RWPE1 (cell line): ENCODE measurements around the gene DTNB.
A peak's percentile ranks its signal among the peaks of the same experiment; 100 is the strongest.
"Not testable (repeated sequence)": the region's sequence is repeated elsewhere in the genome, so short reads cannot be mapped to it uniquely, and the experiment has no call there.

Experiments
- CTCF ChIA-PET: fragments of 350-600 bp; sonication (Branson Sonifier 250); formaldehyde crosslinking; extraction: SDS; loops from one replicate; lab custom pipeline; 2021; lab: Yijun Ruan, JAX
- POLR2A ChIA-PET: fragments of 400-600 bp; formaldehyde crosslinking; extraction: SDS; loops from one replicate; lab custom pipeline; 2020; ENCODE audit warnings: antibody characterized with exemption; ENCODE audit not compliant: low non-redundant PET; lab: Yijun Ruan, JAX
- DNase-seq: peaks from one replicate; pipeline ENCODE4 v3.0.0; 2012; ENCODE audit warnings: low spot score
- H3K27ac ChIP-seq: fragments of 450-650 bp; 2 replicates; pipeline ENCODE4 v1.5.1; 2017
- TF ChIP-seq, protein P1 (sequence below): fragments of 450-650 bp; conservative IDR thresholded peaks from 2 replicates; pipeline ENCODE4 v1.5.1; 2017; ENCODE audit warnings: low read depth, mild to moderate bottlenecking

DTNB gene

DNA sequence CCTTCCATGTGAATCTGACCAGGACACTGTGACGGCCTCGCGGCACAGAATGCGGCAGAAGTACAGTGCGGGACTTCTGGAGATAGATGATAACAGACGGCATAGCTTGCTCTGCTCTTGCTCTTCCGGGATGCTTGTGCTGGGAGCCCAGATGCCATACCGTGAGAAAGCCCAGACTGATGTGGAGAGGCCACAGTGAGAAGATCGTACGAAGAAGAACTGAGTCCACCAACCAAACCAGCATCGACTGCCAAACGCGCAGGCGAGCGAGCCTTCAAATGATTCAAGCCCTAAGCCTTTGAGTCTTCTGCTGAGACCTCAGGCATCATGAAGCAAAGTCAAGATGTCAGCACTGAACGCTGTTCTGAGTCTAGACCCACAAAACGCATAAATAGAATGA is 33.7 kb downstream of the DTNB start:
- DNase-seq, result no peak
- POLR2A ChIA-PET, result no interaction called here
- H3K27ac ChIP-seq, result no peak overlapping the region
- CTCF ChIA-PET, result interaction anchor here (0.6 kb wide), 1 partner anchor 75 kb away, joined by 4 read pairs; no protein-coding TSS in a partner anchor
- TF ChIP-seq, protein P1, sequence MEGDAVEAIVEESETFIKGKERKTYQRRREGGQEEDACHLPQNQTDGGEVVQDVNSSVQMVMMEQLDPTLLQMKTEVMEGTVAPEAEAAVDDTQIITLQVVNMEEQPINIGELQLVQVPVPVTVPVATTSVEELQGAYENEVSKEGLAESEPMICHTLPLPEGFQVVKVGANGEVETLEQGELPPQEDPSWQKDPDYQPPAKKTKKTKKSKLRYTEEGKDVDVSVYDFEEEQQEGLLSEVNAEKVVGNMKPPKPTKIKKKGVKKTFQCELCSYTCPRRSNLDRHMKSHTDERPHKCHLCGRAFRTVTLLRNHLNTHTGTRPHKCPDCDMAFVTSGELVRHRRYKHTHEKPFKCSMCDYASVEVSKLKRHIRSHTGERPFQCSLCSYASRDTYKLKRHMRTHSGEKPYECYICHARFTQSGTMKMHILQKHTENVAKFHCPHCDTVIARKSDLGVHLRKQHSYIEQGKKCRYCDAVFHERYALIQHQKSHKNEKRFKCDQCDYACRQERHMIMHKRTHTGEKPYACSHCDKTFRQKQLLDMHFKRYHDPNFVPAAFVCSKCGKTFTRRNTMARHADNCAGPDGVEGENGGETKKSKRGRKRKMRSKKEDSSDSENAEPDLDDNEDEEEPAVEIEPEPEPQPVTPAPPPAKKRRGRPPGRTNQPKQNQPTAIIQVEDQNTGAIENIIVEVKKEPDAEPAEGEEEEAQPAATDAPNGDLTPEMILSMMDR, result no peak

DNA sequence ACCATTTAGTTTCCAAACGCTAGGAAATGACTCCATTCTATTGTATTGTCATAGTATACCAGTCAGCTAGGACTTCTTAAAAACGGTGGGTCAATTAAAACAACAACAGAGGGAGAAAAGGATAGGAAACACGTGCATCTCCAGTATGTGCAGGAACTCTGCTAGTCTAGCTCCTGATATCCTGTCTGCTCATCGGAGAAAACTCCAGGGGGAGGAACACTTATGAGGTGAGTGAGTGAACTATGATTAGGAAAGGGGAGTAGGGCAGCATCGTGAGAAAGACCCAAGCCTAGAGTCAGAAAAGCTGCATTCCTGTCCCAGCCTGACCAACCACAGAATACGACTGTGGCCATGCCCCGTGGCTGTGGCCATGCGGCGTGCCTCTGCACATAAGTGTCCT is 34.2 kb downstream of the DTNB start:
- no peak for DNase-seq
- no peak overlapping the region for H3K27ac ChIP-seq
- ChIA-PET POLR2A (no interaction called here), CTCF (interaction anchor here (0.6 kb wide), 2 partner anchors 75 to 204 kb away, joined by 4 to 8 read pairs; no protein-coding TSS in a partner anchor)
- TF ChIP-seq, protein P1, result no peak

DNA sequence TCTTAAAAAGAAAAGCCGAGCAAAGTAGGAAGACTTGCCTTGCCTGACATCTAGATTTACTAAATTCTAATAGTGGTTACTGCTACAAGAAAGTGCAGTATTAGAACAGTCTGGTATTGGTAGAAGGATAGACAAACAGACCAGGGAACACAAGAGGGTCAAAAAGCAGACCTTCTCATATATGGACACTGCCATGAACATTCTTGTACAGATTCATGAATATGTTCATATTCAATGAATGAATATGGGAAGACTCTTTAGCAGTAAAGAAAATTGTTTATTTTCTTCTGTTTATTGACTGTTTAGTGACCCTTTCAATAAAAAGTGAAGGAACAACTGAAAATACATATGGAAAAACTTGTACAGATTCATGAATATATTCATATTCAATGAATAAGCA is 37.6 kb downstream of the DTNB start:
- H3K27ac ChIP-seq, result no peak overlapping the region
- TF ChIP-seq, protein P1, result no peak
- no peak for DNase-seq
- ChIA-PET CTCF (no interaction called here), POLR2A (no interaction called here)

DNA sequence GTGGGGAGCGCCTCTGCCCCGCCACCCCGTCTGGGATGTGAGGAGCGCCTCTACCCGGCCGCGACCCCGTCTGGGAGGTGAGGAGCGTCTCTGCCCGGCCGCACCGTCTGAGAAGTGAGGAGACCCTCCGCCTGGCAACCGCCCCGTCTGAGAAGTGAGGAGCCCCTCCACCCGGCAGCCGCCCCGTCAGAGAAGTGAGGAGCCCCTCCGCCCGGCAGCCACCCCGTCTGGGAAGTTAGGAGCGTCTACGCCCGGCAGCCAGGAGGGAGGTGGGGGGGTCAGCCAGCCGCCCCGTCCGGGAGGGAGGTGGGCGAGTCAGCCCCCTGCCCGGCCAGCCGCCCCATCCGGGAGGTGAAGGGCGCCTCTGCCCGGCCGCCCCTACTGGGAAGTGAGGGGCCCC is 39.6 kb downstream of the DTNB start:
- DNase-seq, CTCF ChIA-PET, POLR2A ChIA-PET, H3K27ac ChIP-seq: not testable (repeated sequence)

DNA sequence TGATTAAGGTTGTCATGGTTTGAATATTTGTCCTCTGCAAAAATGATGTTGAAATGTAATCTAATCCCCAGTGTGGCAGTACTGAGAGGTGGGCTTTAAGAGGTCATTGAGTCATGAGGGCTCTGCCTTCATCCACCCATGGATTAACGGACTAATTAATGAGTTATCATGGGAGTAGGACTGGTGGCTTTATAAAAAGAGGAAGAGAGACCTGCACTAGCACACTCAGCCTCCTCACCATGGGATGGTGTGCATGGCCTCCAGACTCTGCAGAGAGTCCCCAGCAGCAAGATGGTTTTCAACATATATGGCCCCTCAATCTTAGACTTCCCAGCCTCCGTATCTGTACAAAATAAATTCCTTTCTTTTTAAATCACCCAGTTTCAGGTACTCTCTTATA is 41.0 kb downstream of the DTNB start:
- ChIA-PET POLR2A (no interaction called here), CTCF (no interaction called here)
- no peak for DNase-seq
- no peak overlapping the region for H3K27ac ChIP-seq
- TF ChIP-seq, protein P1, result no peak

DNA sequence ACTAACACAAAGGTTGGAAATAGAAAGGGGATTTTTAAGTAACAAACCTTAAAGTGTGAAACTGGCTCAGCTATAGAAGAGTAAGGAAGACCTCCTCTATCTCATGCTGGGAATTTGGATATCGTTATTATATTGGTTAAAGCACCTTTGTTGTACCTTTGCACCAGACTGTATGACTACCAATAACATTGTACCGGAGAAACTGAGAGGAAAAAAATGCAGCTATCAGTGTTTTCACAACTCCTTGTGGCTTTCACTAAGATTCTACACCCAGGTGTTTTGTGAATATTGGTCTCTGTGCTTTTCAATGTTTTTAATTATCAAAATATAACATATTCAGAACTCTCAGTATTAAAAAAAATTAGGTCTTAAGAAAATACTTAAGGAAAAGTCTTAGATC is 48.7 kb downstream of the DTNB start:
- TF ChIP-seq, protein P1, result no peak
- no peak for DNase-seq
- ChIA-PET POLR2A (no interaction called here), CTCF (interaction anchor here (0.6 to 1.1 kb wide), 2 partner anchors 37 to 123 kb away, joined by 3 to 4 read pairs; no protein-coding TSS in a partner anchor)
- no peak overlapping the region for H3K27ac ChIP-seq

DNA sequence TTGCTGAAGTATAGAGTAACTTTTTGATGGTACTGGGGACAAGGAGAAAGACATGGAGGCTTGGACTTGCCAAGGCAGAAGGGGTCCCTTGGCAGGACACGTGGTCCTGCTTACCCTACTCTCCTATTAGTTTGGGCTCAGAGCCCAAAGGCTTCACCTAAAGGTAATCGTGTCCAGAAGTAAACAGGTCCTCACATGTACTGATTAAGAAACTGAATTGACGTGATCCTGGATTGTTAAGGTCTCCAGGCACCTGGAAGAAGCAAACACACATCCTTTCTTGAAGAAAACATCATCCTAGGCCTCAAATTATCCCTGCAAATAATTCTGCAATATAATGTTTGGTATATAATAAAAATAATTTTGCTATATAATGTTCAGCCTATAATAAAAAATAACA is 50.0 kb downstream of the DTNB start:
- H3K27ac ChIP-seq, result no peak overlapping the region

More for the DNA sequence above, 50.0 kb downstream of the DTNB start:
- POLR2A ChIA-PET, result no interaction called here
- DNase-seq, result peak; percentile 13
- CTCF ChIA-PET, result no interaction called here
- TF ChIP-seq, protein P1, result no peak
